Measurements from ENCODE around the gene PKNOX2. TPM values are rescaled to one million over a fixed set of nuclear protein-coding genes. Genes with fewer than 3 reads are reported as not detected.

Gene PKNOX2
- total RNA-seq, 6 experiments from 2014 or later: 0.09 to 0.31 (median 0.14) TPM

DNA sequence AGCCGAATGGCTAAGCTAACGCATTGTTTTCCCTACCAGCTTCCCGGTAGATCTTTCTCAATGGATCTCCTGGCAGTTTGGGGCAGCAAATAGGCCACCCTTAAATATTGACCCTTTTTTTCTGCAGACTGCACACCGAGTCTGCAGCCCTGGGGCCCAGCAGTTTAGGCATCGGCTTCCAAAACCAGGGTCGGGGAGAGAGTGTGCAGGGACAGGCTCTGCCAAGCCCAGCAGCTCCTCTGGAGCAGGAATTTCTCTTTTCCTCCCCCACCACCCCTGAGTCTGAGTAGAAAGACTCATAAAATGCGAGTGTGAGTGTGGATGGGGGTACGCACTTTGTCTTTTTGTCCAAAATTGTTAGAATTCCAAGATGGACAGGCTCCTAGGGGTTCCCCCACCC is 218.3 kb downstream of the PKNOX2 start:
- H3K36me3 ChIP-seq: no peaks in the 10 kb centered on the region
- no peaks in the 10 kb centered on the region for H3K4me1 ChIP-seq
- DNase-seq (no peak), ATAC-seq (no peak)
- intact Hi-C loops (cut with DNase I): no loop called here
- no peaks in the 10 kb centered on the region for H3K9me3 ChIP-seq
- no peaks in the 10 kb centered on the region for H3K27me3 ChIP-seq
- H3K27ac ChIP-seq: no peak overlapping the region
- 61% methylated on average over 8 of the region's 8 CpGs for WGBS (ENCODE audit: insufficient coverage, low coverage, low lambda C conversion rate, missing lambda C conversion rate)
- TF ChIP-seq, protein P1, sequence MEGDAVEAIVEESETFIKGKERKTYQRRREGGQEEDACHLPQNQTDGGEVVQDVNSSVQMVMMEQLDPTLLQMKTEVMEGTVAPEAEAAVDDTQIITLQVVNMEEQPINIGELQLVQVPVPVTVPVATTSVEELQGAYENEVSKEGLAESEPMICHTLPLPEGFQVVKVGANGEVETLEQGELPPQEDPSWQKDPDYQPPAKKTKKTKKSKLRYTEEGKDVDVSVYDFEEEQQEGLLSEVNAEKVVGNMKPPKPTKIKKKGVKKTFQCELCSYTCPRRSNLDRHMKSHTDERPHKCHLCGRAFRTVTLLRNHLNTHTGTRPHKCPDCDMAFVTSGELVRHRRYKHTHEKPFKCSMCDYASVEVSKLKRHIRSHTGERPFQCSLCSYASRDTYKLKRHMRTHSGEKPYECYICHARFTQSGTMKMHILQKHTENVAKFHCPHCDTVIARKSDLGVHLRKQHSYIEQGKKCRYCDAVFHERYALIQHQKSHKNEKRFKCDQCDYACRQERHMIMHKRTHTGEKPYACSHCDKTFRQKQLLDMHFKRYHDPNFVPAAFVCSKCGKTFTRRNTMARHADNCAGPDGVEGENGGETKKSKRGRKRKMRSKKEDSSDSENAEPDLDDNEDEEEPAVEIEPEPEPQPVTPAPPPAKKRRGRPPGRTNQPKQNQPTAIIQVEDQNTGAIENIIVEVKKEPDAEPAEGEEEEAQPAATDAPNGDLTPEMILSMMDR (IDR thresholded peaks at IDR 0.05): no peak
- no peak for TF ChIP-seq POLR2A (IDR thresholded peaks at IDR 0.05)
- no peak overlapping the region for H3K4me3 ChIP-seq

DNA sequence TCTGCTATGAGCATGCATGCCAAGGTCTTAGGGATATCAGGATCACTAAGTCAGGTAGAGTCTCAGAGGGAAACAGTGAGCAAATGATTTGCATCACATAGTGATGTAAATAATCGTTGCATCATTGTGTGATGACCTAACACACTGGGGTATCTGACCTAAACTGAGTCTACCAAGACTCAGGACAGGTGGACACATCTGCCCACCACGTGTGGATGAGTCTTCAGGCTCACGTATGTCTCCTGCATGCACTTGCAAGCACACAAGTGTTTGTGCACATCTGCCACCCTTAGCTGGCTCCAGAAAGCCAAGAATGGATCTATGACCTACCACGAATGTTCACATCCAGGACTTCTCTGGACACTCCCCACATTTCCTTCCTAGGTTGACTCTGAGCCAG is 220.3 kb downstream of the PKNOX2 start:
- H3K4me1 ChIP-seq: no peaks in the 10 kb centered on the region
- no peak overlapping the region for H3K4me3 ChIP-seq
- H3K36me3 ChIP-seq: no peaks in the 10 kb centered on the region
- 25% methylated on average over 2 of the region's 4 CpGs for WGBS (ENCODE audit: insufficient coverage, low coverage, low lambda C conversion rate, missing lambda C conversion rate)
- DNase-seq: no peak
- TF ChIP-seq, protein P1 (IDR thresholded peaks at IDR 0.05): no peak
- no peak for TF ChIP-seq POLR2A (IDR thresholded peaks at IDR 0.05)
- intact Hi-C loops (cut with DNase I): no loop called here
- ATAC-seq: no peak
- no peaks in the 10 kb centered on the region for H3K9me3 ChIP-seq
- no peaks in the 10 kb centered on the region for H3K27me3 ChIP-seq
- H3K27ac ChIP-seq: no peak overlapping the region

DNA sequence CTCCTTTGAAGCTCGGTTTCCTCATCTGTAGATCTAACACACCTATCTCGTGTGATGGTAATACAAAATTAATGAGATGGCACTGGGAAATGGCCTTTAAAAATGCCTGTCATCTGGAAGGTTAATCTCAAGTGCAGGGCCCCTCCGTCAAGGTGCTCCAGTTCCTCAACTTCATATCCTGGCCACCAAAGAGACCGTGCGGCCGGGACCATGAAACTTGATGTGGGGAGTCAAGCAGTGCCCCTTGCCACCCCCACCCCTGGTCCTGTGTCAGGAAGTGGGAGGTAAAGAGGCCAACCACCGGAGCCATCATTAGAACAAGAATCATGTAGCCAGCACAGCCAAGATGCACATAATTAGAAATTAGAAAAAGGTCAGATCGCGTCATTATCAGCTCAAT is 223.3 kb downstream of the PKNOX2 start:
- no peaks in the 10 kb centered on the region for H3K9me3 ChIP-seq
- no peak for DNase-seq
- H3K4me1 ChIP-seq: no peaks in the 10 kb centered on the region
- 87% methylated on average over 9 of the region's 9 CpGs for WGBS (ENCODE audit: insufficient coverage, low coverage, low lambda C conversion rate, missing lambda C conversion rate)
- TF ChIP-seq, protein P1 (IDR thresholded peaks at IDR 0.05): no peak
- no peak for TF ChIP-seq POLR2A (IDR thresholded peaks at IDR 0.05)
- intact Hi-C loops (cut with DNase I): no loop called here
- no peak for ATAC-seq
- H3K27ac ChIP-seq: no peak overlapping the region
- no peaks in the 10 kb centered on the region for H3K36me3 ChIP-seq
- no peaks in the 10 kb centered on the region for H3K27me3 ChIP-seq
- H3K4me3 ChIP-seq: no peak overlapping the region

DNA sequence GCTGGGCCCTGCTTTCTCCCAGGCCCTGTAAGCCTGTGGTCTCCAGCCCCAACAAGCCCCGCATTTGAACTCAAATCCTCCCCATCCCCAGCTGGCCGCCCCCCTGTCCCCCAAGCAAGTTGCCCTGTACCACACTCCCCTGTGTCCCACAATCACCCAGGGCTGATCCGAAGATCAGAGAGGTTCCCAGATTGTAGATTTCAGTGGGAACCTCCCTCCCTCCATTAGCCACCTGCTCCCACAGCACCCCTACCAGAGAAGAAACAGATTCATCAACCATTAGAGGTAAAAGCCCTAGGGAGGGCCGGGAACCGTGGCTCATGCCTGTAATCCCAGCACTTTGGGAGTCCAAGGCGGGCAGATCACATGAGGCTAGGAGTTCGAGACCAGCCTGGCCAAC is 224.1 kb downstream of the PKNOX2 start:
- no peak overlapping the region for H3K27ac ChIP-seq
- no peaks in the 10 kb centered on the region for H3K4me1 ChIP-seq
- no peaks in the 10 kb centered on the region for H3K36me3 ChIP-seq
- H3K9me3 ChIP-seq: no peaks in the 10 kb centered on the region
- no peak for ATAC-seq
- H3K4me3 ChIP-seq: no peak overlapping the region
- intact Hi-C loops (cut with DNase I): no loop called here
- TF ChIP-seq, protein P1 (IDR thresholded peaks at IDR 0.05): no peak
- no peak for TF ChIP-seq POLR2A (IDR thresholded peaks at IDR 0.05)
- no peak for DNase-seq
- WGBS (ENCODE audit: insufficient coverage, low coverage, low lambda C conversion rate, missing lambda C conversion rate): 68% methylated on average over 3 of the region's 7 CpGs
- no peaks in the 10 kb centered on the region for H3K27me3 ChIP-seq
